ENCODE data around the gene HSD11B1. TPM values are rescaled to one million over a fixed set of nuclear protein-coding genes. Genes with fewer than 3 reads are reported as not detected.

Gene HSD11B1
- total RNA-seq, 1 experiment from 2014 or later, result not detected

GRCh38 chr1:209741193-209741592, 36.5 kb downstream of the HSD11B1 start:
- no peak for TF ChIP-seq TCF7L2 (IDR thresholded peaks at IDR 0.05; ENCODE audit: low read depth, low read length)
- TF ChIP-seq SIN3A (IDR thresholded peaks at IDR 0.05; ENCODE audit: borderline replicate concordance, insufficient read depth, low read depth, low read length), result no peak
- no peak for TF ChIP-seq REST (IDR thresholded peaks at IDR 0.05; ENCODE audit: insufficient read depth in 1 of 2, low read depth in 2 of 2, low read length in 1 of 2)
- H3K27ac ChIP-seq (ENCODE audit: low read length), result no peak overlapping the region
- ATAC-seq, result no peak
- H3K27me3 ChIP-seq (ENCODE audit: control insufficient read depth, insufficient read depth, low read length), result peaks cover 2% of the 10 kb centered on the region; the same call in 1 of the 2 replicates
- H3K4me1 ChIP-seq (ENCODE audit: control insufficient read depth, insufficient read depth, low read length), result no peaks in the 10 kb centered on the region
- no TSS peak for BruUV-seq (replicated peaks)
- no peak overlapping the region for H3K4me3 ChIP-seq (ENCODE audit: low read depth in 2 of 2, low read length in 2 of 2)
- no peaks in the 10 kb centered on the region for H3K9me3 ChIP-seq (ENCODE audit: control insufficient read depth, insufficient read depth, low read depth, low read length)
- intact Hi-C loops (cut with micrococcal nuclease; ENCODE audit: unreplicated experiment) (no loop called here), in situ Hi-C loops (cut with HindIII; ENCODE audit: low pct_unique_long_range_greater_than_20kb, low sequenced_read_pairs) (no loop called here)
- CTCF ChIA-PET, result no interaction called here
- DNase-seq (ENCODE audit: low read depth, low spot score), result no peak
- POLR2A ChIA-PET, result no interaction called here
- H3K36me3 ChIP-seq (ENCODE audit: control insufficient read depth, insufficient read depth, low read length), result no peaks in the 10 kb centered on the region

GRCh38 chr1:209741889-209742288, 37.2 kb downstream of the HSD11B1 start:
- no peak overlapping the region for H3K27ac ChIP-seq (ENCODE audit: low read length)
- BruUV-seq (replicated peaks), result no TSS peak
- intact Hi-C loops (cut with micrococcal nuclease; ENCODE audit: unreplicated experiment), result no loop called here

More at GRCh38 chr1:209741889-209742288, 37.2 kb downstream of the HSD11B1 start:
- DNase-seq (ENCODE audit: low read depth, low spot score), result no peak
- no peaks in the 10 kb centered on the region for H3K4me1 ChIP-seq (ENCODE audit: control insufficient read depth, insufficient read depth, low read length)
- in situ Hi-C loops (cut with HindIII; ENCODE audit: low pct_unique_long_range_greater_than_20kb, low sequenced_read_pairs), result no loop called here
- H3K9me3 ChIP-seq (ENCODE audit: control insufficient read depth, insufficient read depth, low read depth, low read length), result no peaks in the 10 kb centered on the region
- H3K27me3 ChIP-seq (ENCODE audit: control insufficient read depth, insufficient read depth, low read length), result peaks cover 4% of the 10 kb centered on the region; the same call in 1 of the 2 replicates
- POLR2A ChIA-PET, result no interaction called here
- no peak for TF ChIP-seq CTCF (IDR thresholded peaks at IDR 0.05)
- TF ChIP-seq POLR2AphosphoS5 (IDR thresholded peaks at IDR 0.05; ENCODE audit: low read depth, low read length), result no peak
- no peak for TF ChIP-seq SIN3A (IDR thresholded peaks at IDR 0.05; ENCODE audit: borderline replicate concordance, insufficient read depth, low read depth, low read length)
- TF ChIP-seq REST (IDR thresholded peaks at IDR 0.05; ENCODE audit: insufficient read depth in 1 of 2, low read depth in 2 of 2, low read length in 1 of 2), result no peak
- CTCF ChIA-PET, result no interaction called here
- H3K4me3 ChIP-seq (ENCODE audit: low read depth in 2 of 2, low read length in 2 of 2), result no peak overlapping the region
- no peaks in the 10 kb centered on the region for H3K36me3 ChIP-seq (ENCODE audit: control insufficient read depth, insufficient read depth, low read length)
- ATAC-seq, result no peak
